K562 (cell line): ENCODE data around the gene HDAC7. TPM values are rescaled to one million over a fixed set of nuclear protein-coding genes. Genes with fewer than 3 reads are reported as not detected.
A peak's percentile ranks its signal among the peaks of the same experiment; 100 is the strongest.

Source experiments
- CEBPZ ChIP-seq: fragments of 150-350 bp; IDR thresholded peaks from 2 replicates; pipeline ENCODE4 v1.6.1; 2014; ENCODE audit warnings: low read depth, mild to moderate bottlenecking, low read length, borderline replicate concordance
- CHD4 ChIP-seq: fragments of 200-600 bp; sonication (generic); IDR thresholded peaks from 3 replicates; pipeline ENCODE4 v1.6.1; 2012; ENCODE audit warnings: low read depth, mild to moderate bottlenecking, mixed read lengths, low read length, inconsistent platforms; ENCODE audit not compliant: insufficient read depth, insufficient replicate concordance, poor library complexity, severe bottlenecking
- FOSL1 ChIP-seq: fragments of 200-800 bp; sonication (Bioruptor generic); conservative IDR thresholded peaks from 2 replicates; pipeline ENCODE4 v1.6.1; 2016; ENCODE audit warnings: missing genetic modification characterization, missing compliant biosample characterization
- FOXO4 ChIP-seq: fragments of 450-650 bp; formaldehyde crosslinking; IDR thresholded peaks from 2 replicates; pipeline ENCODE4 v1.4.0; 2020; ENCODE audit warnings: mild to moderate bottlenecking, moderate library complexity
- MEF2A ChIP-seq: IDR thresholded peaks from 2 replicates; pipeline ENCODE4 v1.6.1; 2011; ENCODE audit warnings: low read depth, mild to moderate bottlenecking, low read length, moderate library complexity; ENCODE audit not compliant: control insufficient read depth
- PKNOX1 ChIP-seq: fragments of 450-650 bp; IDR thresholded peaks from 2 replicates; pipeline ENCODE4 v1.6.1; 2016
- SP1 ChIP-seq: sonication (generic); formaldehyde crosslinking; IDR thresholded peaks from 2 replicates; pipeline ENCODE4 v1.8.1; 2022; ENCODE audit warnings: mild to moderate bottlenecking, missing genetic modification reagents
- TFAP4 ChIP-seq: sonication (generic); formaldehyde crosslinking; IDR thresholded peaks from 2 replicates; pipeline ENCODE4 v1.8.0; 2022; ENCODE audit warnings: missing genetic modification reagents, mild to moderate bottlenecking, moderate library complexity, borderline replicate concordance
- VEZF1 ChIP-seq: fragments of 200-800 bp; sonication (Bioruptor generic); IDR thresholded peaks from 2 replicates; pipeline ENCODE4 v1.6.1; 2017; ENCODE audit warnings: missing genetic modification characterization, missing compliant biosample characterization
- ZNF57 ChIP-seq: fragments of 450-650 bp; formaldehyde crosslinking; IDR thresholded peaks from 2 replicates; pipeline ENCODE4 v1.4.0; 2020; ENCODE audit warnings: mild to moderate bottlenecking, moderate library complexity
- ZNF639 ChIP-seq, 2 experiments: fragments of 200-800 bp in 1 of 2; sonication (Bioruptor generic) in 1 of 2; sonication (generic) in 1 of 2; formaldehyde crosslinking in 1 of 2; IDR thresholded peaks in 1 of 2; conservative IDR thresholded peaks in 1 of 2; 2 replicates each; pipeline versions ENCODE4 v1.5.0 to v1.6.1; 2016 to 2020; ENCODE audit warnings: missing compliant biosample characterization in 1 of 2, missing genetic modification characterization in 1 of 2, missing genetic modification reagents in 1 of 2
- polyA plus RNA-seq, 8 experiments: library from polyadenylated mRNA; depleted of rRNA in 4 of 8; stranded (reverse) in 5 of 8; unstranded in 3 of 8; fragments of >200 nt; fragmentation: Nextera tagmentation in 2 of 8; fragmentation: Illumina TruSeq in 1 of 8; extraction: Ambion mirVana in 2 of 8; extraction: Trizol in 1 of 8; gene quantifications; 2 replicates each; pipeline versions ENCODE4 v1.2.1 to v1.2.3, GENCODE V29; 2011 to 2014; ENCODE audit warnings: inconsistent platforms in 1 of 8, missing spikeins in 1 of 8
- total RNA-seq, 7 experiments: library from RNA; depleted of rRNA in 6 of 7; stranded (reverse); fragments of >200 nt in 6 of 7; fragmentation: Illumina TruSeq in 2 of 7; extraction: Trizol in 2 of 7; gene quantifications; 2 replicates each; pipeline versions ENCODE4 v1.2.1 to v1.2.3, GENCODE V29; 2011 to 2021; ENCODE audit warnings: low replicate concordance in 1 of 7
- TF ChIP-seq, protein P1 (sequence below): IDR thresholded peaks from 2 replicates; pipeline ENCODE4 v1.6.1; 2016; ENCODE audit warnings: missing genetic modification characterization, missing compliant biosample characterization

The HDAC7 gene
- total and polyA plus RNA-seq, 9 of the 15 experiments (the other 6 are each of a cell fraction or from before 2014, with no cell fraction given) = 2.5 to 129 (median 31.1) TPM

DNA sequence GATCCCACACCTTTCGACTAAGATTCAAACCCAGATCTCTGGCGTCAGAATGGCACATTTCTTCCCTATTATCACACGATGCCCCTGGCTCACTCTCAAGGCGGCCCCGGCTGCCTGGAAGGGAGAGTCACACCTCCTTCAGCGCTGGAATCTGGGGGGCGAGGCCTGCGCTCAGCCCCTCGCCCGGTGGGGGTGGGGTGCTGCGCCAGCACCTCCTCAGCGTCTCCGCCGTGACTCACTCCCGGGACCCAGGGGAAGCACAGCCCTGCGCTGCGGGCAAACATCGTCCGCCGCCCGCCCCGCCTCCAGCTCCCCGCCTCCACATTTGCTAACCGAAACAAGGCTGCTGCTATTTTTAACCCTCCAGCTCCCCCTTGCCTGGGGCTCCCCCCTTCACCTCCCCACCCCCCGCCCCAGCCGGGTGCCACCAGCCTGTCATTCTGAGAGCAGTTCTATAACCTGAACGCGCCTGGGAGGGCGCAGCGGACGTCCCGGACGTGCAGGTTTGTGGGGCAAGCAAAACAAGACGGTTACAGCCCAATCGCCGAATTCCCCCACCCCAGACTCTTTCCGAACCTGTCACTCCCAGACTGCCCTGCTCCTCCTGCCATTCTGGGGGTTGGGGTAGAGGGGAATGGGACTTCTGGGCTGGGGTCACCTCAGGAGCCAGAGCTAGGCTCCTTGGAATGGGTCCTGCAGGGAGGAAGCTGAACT, 6.7 kb downstream of the HDAC7 start (continued):
- TF ChIP-seq FOXO4 (CRISPR knock-in tag) (no peak), PKNOX1 (peak; percentile 80), VEZF1 (CRISPR knock-in tag) (peak; percentile 99), CHD4 (peak; percentile 36), CEBPZ (no peak), ZNF57 (CRISPR knock-in tag) (peak; percentile 17; the same call in 1 of the 2 replicates), SP1 (no peak), MEF2A (peak; percentile 97), TFAP4 (CRISPR knock-in tag) (peak; percentile 24; the same call in 1 of the 2 replicates), FOSL1 (tag) (peak; percentile 91), ZNF639 (CRISPR knock-in tag; conservative IDR thresholded peaks at IDR 0.05 in 1 of 2, IDR thresholded peaks at IDR 0.05 in 1 of 2) (peak in 1 of 2 experiments; percentile 65; a peak in 2 of 4 replicates)
- TF ChIP-seq, protein P1, sequence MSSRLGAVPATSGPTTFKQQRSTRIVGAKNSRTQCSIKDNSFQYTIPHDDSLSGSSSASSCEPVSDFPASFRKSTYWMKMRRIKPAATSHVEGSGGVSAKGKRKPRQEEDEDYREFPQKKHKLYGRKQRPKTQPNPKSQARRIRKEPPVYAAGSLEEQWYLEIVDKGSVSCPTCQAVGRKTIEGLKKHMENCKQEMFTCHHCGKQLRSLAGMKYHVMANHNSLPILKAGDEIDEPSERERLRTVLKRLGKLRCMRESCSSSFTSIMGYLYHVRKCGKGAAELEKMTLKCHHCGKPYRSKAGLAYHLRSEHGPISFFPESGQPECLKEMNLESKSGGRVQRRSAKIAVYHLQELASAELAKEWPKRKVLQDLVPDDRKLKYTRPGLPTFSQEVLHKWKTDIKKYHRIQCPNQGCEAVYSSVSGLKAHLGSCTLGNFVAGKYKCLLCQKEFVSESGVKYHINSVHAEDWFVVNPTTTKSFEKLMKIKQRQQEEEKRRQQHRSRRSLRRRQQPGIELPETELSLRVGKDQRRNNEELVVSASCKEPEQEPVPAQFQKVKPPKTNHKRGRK (tag) = no peak
